A549 (cell line): ENCODE measurements around the gene PROSER3. TPM values are rescaled to one million over a fixed set of nuclear protein-coding genes. Genes with fewer than 3 reads are reported as not detected.

Experiments
- ATAC-seq, 2 experiments: fragments of 200-7000 bp in 1 of 2; fragments of >200 bp in 1 of 2; cut with Nextera tagmentation in 1 of 2; cut with Tn5 transposase in 1 of 2; 3 replicates each; pipeline versions ENCODE4 v1.8.0 to v1.9.1; 2018 to 2020; ENCODE audit warnings: mild to moderate bottlenecking in 1 of 2, moderate library complexity in 1 of 2
- CTCF ChIA-PET: fragments of 300-600 bp; sonication (Branson Sonifier 250); formaldehyde crosslinking; extraction: SDS; loops from one replicate; lab custom pipeline; 2021; ENCODE audit warnings: antibody characterized with exemption, inconsistent platforms; lab: Yijun Ruan, JAX
- POLR2A ChIA-PET: fragments of 350-600 bp; formaldehyde crosslinking; extraction: SDS; loops from one replicate; lab custom pipeline; 2021; ENCODE audit warnings: antibody characterized with exemption, inconsistent platforms; lab: Yijun Ruan, JAX
- DNase-seq, 2 experiments: peaks; one replicate each; pipeline versions ENCODE4 v3.0.0 to v3.0.0-alpha.2; 2011 to 2016; ENCODE audit warnings: low read depth in 1 of 2, low spot score in 1 of 2
- FAIRE-seq: peaks from 2 replicates; lab custom pipeline; 2011; peaks lifted over from hg19 to GRCh38; lab: Jason Lieb, UNC
- H3K27ac ChIP-seq, 2 experiments: fragments of >200 bp; sonication (Bioruptor Twin); formaldehyde crosslinking; 3 replicates each; pipeline ENCODE4 v1.5.1; 2016 to 2017
- H3K4me1 ChIP-seq: fragments of >200 bp; sonication (Bioruptor Twin); formaldehyde crosslinking; 3 replicates; pipeline ENCODE4 v1.6.1; 2016
- H3K4me2 ChIP-seq: fragments of >200 bp; sonication (Bioruptor Twin); formaldehyde crosslinking; 3 replicates; pipeline ENCODE4 v1.6.1; 2016
- H3K4me3 ChIP-seq: fragments of >200 bp; sonication (Bioruptor Twin); formaldehyde crosslinking; 3 replicates; pipeline ENCODE4 v1.5.1; 2016
- H3K9me3 ChIP-seq: fragments of >200 bp; sonication (Bioruptor Twin); formaldehyde crosslinking; 3 replicates; pipeline ENCODE4 v1.6.1; 2016
- BHLHE40 ChIP-seq: IDR thresholded peaks from 2 replicates; pipeline ENCODE4 v1.6.1; 2012; ENCODE audit warnings: low read depth, low read length, inconsistent platforms
- CTCF ChIP-seq: fragments of >200 bp; sonication (Bioruptor Twin); formaldehyde crosslinking; IDR thresholded peaks from 3 replicates; pipeline ENCODE4 v1.5.1; 2016
- E2F6 ChIP-seq: IDR thresholded peaks from 2 replicates; pipeline ENCODE4 v1.6.1; 2012; ENCODE audit warnings: low read depth, borderline replicate concordance
- EHF ChIP-seq: fragments of 250-450 bp; sonication (Bioruptor Pico); IDR thresholded peaks from 2 replicates; pipeline ENCODE4 v1.5.0; 2020; ENCODE audit warnings: mild to moderate bottlenecking
- EP300 ChIP-seq, 2 experiments: fragments of >200 bp; sonication (Bioruptor Twin); formaldehyde crosslinking; IDR thresholded peaks; 2 replicates in 1 of 2; 3 replicates in 1 of 2; pipeline ENCODE4 v1.6.1; 2016 to 2017
- FOSB ChIP-seq: fragments of 250-450 bp; sonication (Bioruptor Pico); IDR thresholded peaks from 2 replicates; pipeline ENCODE4 v1.5.0; 2020; ENCODE audit warnings: mild to moderate bottlenecking, moderate library complexity
- FOXS1 ChIP-seq: fragments of 250-450 bp; sonication (Bioruptor Pico); IDR thresholded peaks from 2 replicates; pipeline ENCODE4 v1.5.0; 2020; ENCODE audit warnings: mild to moderate bottlenecking, moderate library complexity
- HOXB5 ChIP-seq: fragments of 250-450 bp; sonication (Bioruptor Pico); IDR thresholded peaks from 2 replicates; pipeline ENCODE4 v1.5.0; 2020; ENCODE audit warnings: mild to moderate bottlenecking, moderate library complexity
- JUN ChIP-seq, 2 experiments: fragments of >200 bp; sonication (Bioruptor Twin); formaldehyde crosslinking; IDR thresholded peaks; 2 replicates in 1 of 2; 3 replicates in 1 of 2; pipeline ENCODE4 v1.6.1; 2016 to 2017
- KDM1A ChIP-seq: fragments of 200-600 bp; sonication (generic); IDR thresholded peaks from 2 replicates; pipeline ENCODE4 v1.6.1; 2016; ENCODE audit warnings: low read depth, mild to moderate bottlenecking
- KDM5A ChIP-seq: fragments of 200-600 bp; sonication (generic); IDR thresholded peaks from 2 replicates; pipeline ENCODE4 v1.6.1; 2016; ENCODE audit warnings: antibody characterized with exemption, mild to moderate bottlenecking
- MAFK ChIP-seq: fragments of 450-650 bp; IDR thresholded peaks from 2 replicates; pipeline ENCODE4 v1.6.1; 2014; ENCODE audit not compliant: partially characterized antibody
- MAX ChIP-seq: IDR thresholded peaks from 2 replicates; pipeline ENCODE4 v1.6.1; 2012
- MAZ ChIP-seq: fragments of 150-350 bp; IDR thresholded peaks from 2 replicates; pipeline ENCODE4 v1.6.1; 2014; ENCODE audit warnings: antibody characterized with exemption, low read depth, low read length, borderline replicate concordance
- PBX3 ChIP-seq: IDR thresholded peaks from 2 replicates; pipeline ENCODE4 v1.6.1; 2012
- POLR2AphosphoS2 ChIP-seq: conservative IDR thresholded peaks from 2 replicates; pipeline ENCODE4 v1.6.1; 2012; ENCODE audit warnings: low read length, improper control_type of control experiment, inconsistent platforms
- RAD21 ChIP-seq, 2 experiments: fragments of >200 bp in 1 of 2; sonication (Bioruptor Twin) in 1 of 2; formaldehyde crosslinking in 1 of 2; IDR thresholded peaks in 1 of 2; conservative IDR thresholded peaks in 1 of 2; 2 replicates in 1 of 2; 3 replicates in 1 of 2; pipeline ENCODE4 v1.6.1; 2012 to 2018; ENCODE audit warnings: inconsistent platforms in 1 of 2
- RARB ChIP-seq: fragments of 250-450 bp; sonication (Bioruptor Pico); IDR thresholded peaks from 2 replicates; pipeline ENCODE4 v1.8.0; 2021; ENCODE audit warnings: mild to moderate bottlenecking, moderate library complexity
- REST ChIP-seq: fragments of 200-600 bp; sonication (generic); IDR thresholded peaks from 2 replicates; pipeline ENCODE4 v1.6.1; 2016; ENCODE audit warnings: antibody characterized with exemption, mild to moderate bottlenecking, moderate library complexity
- RFX5 ChIP-seq: fragments of 450-650 bp; IDR thresholded peaks from 2 replicates; pipeline ENCODE4 v1.7.1; 2014; ENCODE audit warnings: antibody characterized with exemption, mild to moderate bottlenecking, moderate library complexity
- TFCP2L1 ChIP-seq: fragments of 250-450 bp; sonication (Bioruptor Pico); IDR thresholded peaks from 2 replicates; pipeline ENCODE4 v1.5.0; 2021; ENCODE audit warnings: mild to moderate bottlenecking
- ZC3H11A ChIP-seq: fragments of 450-650 bp; IDR thresholded peaks from 2 replicates; pipeline ENCODE4 v1.6.1; 2014; ENCODE audit warnings: antibody characterized with exemption, mild to moderate bottlenecking
- ZNF302 ChIP-seq: fragments of 250-450 bp; sonication (Bioruptor Pico); IDR thresholded peaks from 2 replicates; pipeline ENCODE4 v1.9.0; 2021; ENCODE audit warnings: inconsistent platforms, mild to moderate bottlenecking, moderate library complexity
- WGBS: methylation state at CpG from one replicate; pipeline ENCODE4 v1.1.6; 2017; ENCODE audit errors: missing lambda C conversion rate; 5-methylcytosine and 5-hydroxymethylcytosine counted together
- polyA plus RNA-seq, 4 experiments: library from polyadenylated mRNA; depleted of rRNA in 3 of 4; stranded (reverse); fragments of >200 nt; fragmentation: RNase III in 1 of 4; extraction: RNeasy Plus Mini Kit Qiagen cat#74134 plus additional on column Dnase treatment in 1 of 4; gene quantifications; 2 replicates in 3 of 4; 3 replicates in 1 of 4; pipeline ENCODE4 v1.2.3, GENCODE V29; 2011 to 2017

Gene PROSER3
- polyA plus RNA-seq, 2 of the 4 experiments (the other 2 are of a cell fraction): 19.5 to 24.4 TPM

GRCh38 chr19:35775046-35775297 lies 17.0 kb downstream of the PROSER3 start:
- FAIRE-seq (no peak), ATAC-seq (peak; percentile 12 to 53), DNase-seq (no peak)
- no peak overlapping the region for H3K27ac ChIP-seq
- CTCF ChIA-PET: interaction anchor here (0.7 kb wide), 1 partner anchor 9 kb away, joined by 3 read pairs; no protein-coding TSS in a partner anchor
- peaks cover 31% of the 10 kb centered on the region for H3K4me1 ChIP-seq
- no peaks in the 10 kb centered on the region for H3K9me3 ChIP-seq
- POLR2A ChIA-PET: interaction anchor here (1.2 kb wide), 1 partner anchor 27 kb away, joined by 3 read pairs; the partner anchor contains the start of gene LIN37
- peak overlapping the region; percentile 62 for H3K4me3 ChIP-seq
- H3K4me2 ChIP-seq: peak overlapping the region; percentile 96
- TF ChIP-seq RARB: no peak
- TF ChIP-seq ZNF302 (CRISPR knock-in tag): no peak
- TF ChIP-seq EHF (CRISPR knock-in tag): no peak
- TF ChIP-seq HOXB5 (CRISPR knock-in tag): no peak
- no peak for TF ChIP-seq KDM1A
- TF ChIP-seq TFCP2L1: no peak
- 13% methylated on average over 9 of the region's 9 CpGs for WGBS

- ChIA-PET POLR2A (interaction anchor here (1.2 kb wide), 1 partner anchor 27 kb away, joined by 3 read pairs; the partner anchor contains the start of gene LIN37), CTCF (interaction anchor here (0.6 to 3.3 kb wide), 7 partner anchors 13 to 312 kb away, joined by 3 to 23 read pairs (median 4); no protein-coding TSS in a partner anchor)
- peak; percentile 98 to 99 for DNase-seq
- peak; percentile 47; the same call in 1 of the 2 replicates for TF ChIP-seq MAX
- TF ChIP-seq FOSB (CRISPR knock-in tag): no peak
- no peak for TF ChIP-seq POLR2AphosphoS2
- TF ChIP-seq RFX5: peak; percentile 73
- TF ChIP-seq REST: no peak
- TF ChIP-seq MAFK: no peak
- TF ChIP-seq RAD21 (conservative IDR thresholded peaks at IDR 0.05 in 1 of 2, IDR thresholded peaks at IDR 0.05 in 1 of 2): 0 out of 5 replicates have a peak, but pooled peaks of 1 of the 2 experiments have one; percentile 11
- TF ChIP-seq JUN (IDR thresholded peaks at IDR 0.05): peak in 1 of 2 experiments; percentile 39; a peak in 1 of 5 replicates
- H3K4me1 ChIP-seq: peaks cover 31% of the 10 kb centered on the region
- no peaks in the 10 kb centered on the region for H3K9me3 ChIP-seq
- WGBS: 2% methylated on average over 59 of the region's 82 CpGs
- ATAC-seq: peak; percentile 78 to 90
- FAIRE-seq: peak; percentile 98
- peak within 1 kb of the TSS; percentile 62 for H3K4me3 ChIP-seq
- peak within 1 kb of the TSS; percentile 96 for H3K4me2 ChIP-seq
- peak within 1 kb of the TSS; percentile 47 to 81 for H3K27ac ChIP-seq
Observed at GRCh38 chr19:35775298-35776101, 17.5 kb downstream of the PROSER3 start, which contains the start of gene ARHGAP33. Gene ARHGAP33 (plus strand): TSS chr19:35775564. CDS start chr19:35775659, 95 bp downstream.

- Histone ChIP-seq H3K4me1 (peaks cover 31% of the 10 kb centered on the region), H3K4me2 (peak overlapping the region; percentile 96), H3K4me3 (peak overlapping the region; percentile 62), H3K9me3 (no peaks in the 10 kb centered on the region), H3K27ac (peak overlapping the region; percentile 47 to 81)
- no peak for DNase-seq
- no peak for FAIRE-seq
- ChIA-PET CTCF (interaction anchor here (0.6 to 3.3 kb wide), 11 partner anchors 10 to 312 kb away, joined by 3 to 23 read pairs (median 4); partner anchors contain the start of gene HSPB6), POLR2A (no interaction called here)
- ATAC-seq: peak in 1 of 2 experiments; percentile 1; a peak in 1 of 6 replicates
- WGBS: 85% methylated on average over 12 of the region's 13 CpGs
- no peak for TF ChIP-seq MAZ
- no peak for TF ChIP-seq BHLHE40
- TF ChIP-seq EP300 (IDR thresholded peaks at IDR 0.05): no peak
- TF ChIP-seq E2F6: no peak
- TF ChIP-seq FOXS1 (CRISPR knock-in tag): no peak
- no peak for TF ChIP-seq PBX3
- no peak for TF ChIP-seq CTCF
- TF ChIP-seq ZC3H11A: no peak
- no peak for TF ChIP-seq KDM5A
- TF ChIP-seq, all 56 proteins: peak for 0
Observed at GRCh38 chr19:35776102-35776788, 18.3 kb downstream of the PROSER3 start.
